Activated CD4-positive, alpha-beta memory T cell treated with anti-CD3 and anti-CD28 coated beads for 36 hours (primary cell): ENCODE measurements around the gene SLCO3A1. TPM values are rescaled to one million over a fixed set of nuclear protein-coding genes. Genes with fewer than 3 reads are reported as not detected.

Experiments
- CTCF ChIA-PET: fragments of 350-600 bp; sonication (Branson Sonifier 250); formaldehyde crosslinking; loops from one replicate; lab custom pipeline; 2021; ENCODE audit warnings: antibody characterized with exemption, inconsistent platforms; lab: Charles Lee
- POLR2A ChIA-PET: fragments of 350-600 bp; sonication (Branson Sonifier 250); formaldehyde crosslinking; loops from one replicate; lab custom pipeline; 2021; ENCODE audit warnings: antibody characterized with exemption; lab: Charles Lee
- DNase-seq: peaks from one replicate; pipeline ENCODE4 v3.0.0-alpha.2; 2020
- H3K27ac Mint-ChIP-seq: one replicate; pipeline ENCODE4 v1.8.0; 2021; ENCODE audit warnings: mixed read lengths
- H3K27me3 Mint-ChIP-seq: one replicate; pipeline ENCODE4 v1.8.0; 2021; ENCODE audit warnings: mixed read lengths
- H3K36me3 Mint-ChIP-seq: one replicate; pipeline ENCODE4 v1.8.0; 2021; ENCODE audit warnings: mixed read lengths
- H3K4me1 Mint-ChIP-seq: one replicate; pipeline ENCODE4 v1.8.0; 2021; ENCODE audit warnings: low read depth, mixed read lengths
- H3K4me3 Mint-ChIP-seq: one replicate; pipeline ENCODE4 v1.8.0; 2021; ENCODE audit warnings: mild to moderate bottlenecking, mixed read lengths
- H3K9me3 Mint-ChIP-seq: one replicate; pipeline ENCODE4 v1.8.0; 2021; ENCODE audit warnings: mixed read lengths
- intact Hi-C: fragments of 100-400 bp; cut with micrococcal nuclease; formaldehyde crosslinking; loops from one replicate; pipeline ENCODE4 v1.15.1; 2023
- total RNA-seq, 2 experiments: library from RNA; stranded (reverse); gene quantifications; one replicate each; pipeline ENCODE4 v1.2.3, GENCODE V29; 2021

The SLCO3A1 gene
- total RNA-seq, 2 experiments from 2014 or later = 10.8 to 12.7 TPM

DNA sequence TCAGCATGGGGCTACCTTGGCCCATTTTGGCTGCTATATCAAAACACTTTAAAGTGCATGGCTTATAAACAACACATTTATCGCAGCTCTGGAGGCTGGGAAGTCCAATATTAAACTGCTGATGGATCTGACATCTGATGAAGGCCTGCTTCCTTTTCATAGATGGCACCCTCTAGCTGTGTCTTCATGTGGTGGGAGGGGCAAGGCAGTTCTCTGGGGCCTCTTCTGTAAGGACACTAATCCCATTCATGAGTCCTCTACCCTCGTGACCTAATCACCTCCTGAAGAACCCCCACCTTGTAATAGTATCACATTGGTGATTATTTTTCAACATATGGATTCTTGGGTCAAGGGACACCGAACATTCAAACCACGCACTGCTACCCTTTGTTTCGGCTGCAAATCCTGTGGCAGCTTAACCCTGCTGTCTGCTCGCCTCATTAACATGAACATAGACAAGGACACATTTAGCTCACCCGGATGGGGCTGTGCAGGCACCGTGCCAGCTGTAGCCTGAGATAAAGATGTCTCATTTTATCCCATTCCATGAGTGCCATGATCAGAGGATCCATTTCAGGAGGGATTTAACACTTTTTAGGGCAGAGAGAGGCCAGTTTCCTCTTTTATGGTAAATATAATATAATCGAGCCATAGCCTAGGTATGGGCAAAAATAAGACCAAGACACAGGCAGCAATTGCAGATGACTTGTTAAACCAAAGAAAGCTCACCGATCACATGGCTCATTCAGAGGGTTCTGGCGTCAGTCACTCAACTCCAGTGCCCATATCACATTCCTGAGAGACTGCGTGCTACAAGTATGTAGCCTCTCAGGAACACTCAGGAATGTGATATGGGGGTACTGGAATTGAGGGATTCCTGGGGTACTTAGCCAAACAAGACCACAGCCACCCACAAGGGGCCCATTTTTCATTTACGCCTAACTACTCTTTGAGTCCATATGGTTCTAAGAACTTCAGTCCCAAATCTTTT is 289.0 kb downstream of the SLCO3A1 start:
- H3K36me3 Mint-ChIP-seq = peaks cover 4% of the 10 kb centered on the region
- DNase-seq = no peak
- no peak overlapping the region for H3K4me3 Mint-ChIP-seq
- CTCF ChIA-PET = no interaction called here
- H3K27ac Mint-ChIP-seq = no peak overlapping the region
- no peaks in the 10 kb centered on the region for H3K4me1 Mint-ChIP-seq
- no peaks in the 10 kb centered on the region for H3K9me3 Mint-ChIP-seq
- intact Hi-C loops = no loop called here
- H3K27me3 Mint-ChIP-seq = no peaks in the 10 kb centered on the region
- POLR2A ChIA-PET = no interaction called here

DNA sequence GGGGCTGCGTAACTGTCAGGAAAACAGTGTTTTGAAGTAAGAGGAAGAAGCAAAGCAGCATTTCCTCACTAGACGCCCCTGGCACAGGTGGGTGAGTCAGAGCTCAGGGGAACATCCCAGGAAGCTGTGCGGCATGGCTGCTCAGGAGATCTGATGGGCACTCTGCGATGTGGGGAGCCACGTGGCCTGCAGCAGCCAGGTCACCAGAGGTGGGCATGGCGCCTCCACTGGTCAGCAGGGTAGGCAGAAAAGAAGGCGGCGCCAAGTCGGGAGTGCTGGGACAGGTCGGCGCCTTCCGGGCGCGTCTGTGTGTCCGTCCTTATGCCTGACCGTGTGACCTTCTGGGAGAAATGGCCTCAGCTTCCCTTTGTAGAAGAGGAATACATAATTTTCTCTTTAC is 290.3 kb downstream of the SLCO3A1 start:
- CTCF ChIA-PET = no interaction called here

DNA sequence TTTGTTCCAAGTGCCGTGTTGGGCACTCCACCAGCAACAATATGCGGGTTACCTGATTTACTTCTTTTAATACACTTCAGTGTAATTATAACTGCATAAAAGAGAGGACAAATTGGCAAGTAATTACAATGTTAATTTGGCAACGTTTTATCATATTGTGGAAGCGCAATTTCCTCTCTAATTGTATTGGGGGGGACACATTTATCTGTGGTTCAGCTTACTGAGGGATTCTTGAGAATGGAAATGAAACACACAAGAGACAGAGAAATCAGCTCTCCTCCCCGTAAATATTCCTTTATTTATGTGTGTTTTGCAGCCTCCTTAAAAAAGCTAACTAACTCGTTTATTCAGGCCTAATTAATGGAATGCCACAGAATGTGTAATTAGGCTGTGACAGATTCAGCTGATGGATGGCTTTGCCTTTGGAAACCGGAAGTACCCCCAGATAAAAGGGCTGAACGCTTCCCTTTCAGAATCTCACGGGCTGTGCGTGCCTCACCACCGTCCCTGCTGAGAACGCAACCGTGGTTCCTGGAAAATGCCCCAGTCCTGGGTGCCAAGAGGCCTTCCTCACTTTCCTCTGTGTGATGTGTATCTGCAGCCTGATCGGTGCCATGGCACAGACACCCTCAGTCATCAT is 293.1 kb downstream of the SLCO3A1 start:
- no peaks in the 10 kb centered on the region for H3K4me1 Mint-ChIP-seq
- no peak for DNase-seq
- no peaks in the 10 kb centered on the region for H3K27me3 Mint-ChIP-seq
- H3K36me3 Mint-ChIP-seq = peaks cover 13% of the 10 kb centered on the region
- no peak overlapping the region for H3K4me3 Mint-ChIP-seq
- intact Hi-C loops = no loop called here
- H3K9me3 Mint-ChIP-seq = no peaks in the 10 kb centered on the region
- H3K27ac Mint-ChIP-seq = no peak overlapping the region
- POLR2A ChIA-PET = no interaction called here
- CTCF ChIA-PET = no interaction called here

More for the DNA sequence above, 290.3 kb downstream of the SLCO3A1 start:
- POLR2A ChIA-PET = no interaction called here
- DNase-seq = no peak
- no peaks in the 10 kb centered on the region for H3K27me3 Mint-ChIP-seq
- no peaks in the 10 kb centered on the region for H3K4me1 Mint-ChIP-seq
- H3K27ac Mint-ChIP-seq = no peak overlapping the region
- H3K4me3 Mint-ChIP-seq = no peak overlapping the region
- no peaks in the 10 kb centered on the region for H3K9me3 Mint-ChIP-seq
- H3K36me3 Mint-ChIP-seq = peaks cover 4% of the 10 kb centered on the region
- intact Hi-C loops = no loop called here

DNA sequence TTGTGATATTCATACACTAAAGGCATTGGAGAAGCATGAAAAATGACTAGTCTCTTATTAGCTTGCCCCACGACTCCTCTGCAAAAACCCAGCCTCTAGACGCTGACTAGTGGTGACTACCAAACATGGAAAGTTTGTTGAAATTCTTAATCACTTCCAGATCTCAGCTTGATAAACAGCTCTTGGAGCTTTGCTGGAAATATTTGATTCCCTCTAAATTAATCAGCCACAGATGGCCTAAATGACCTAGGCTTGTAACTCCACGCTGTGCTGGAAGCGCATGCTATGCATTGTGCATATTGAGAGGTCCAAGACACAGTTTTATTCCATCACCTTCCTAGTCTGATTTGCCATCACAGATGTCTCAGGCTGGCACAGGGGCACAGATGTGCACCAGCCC is 295.5 kb downstream of the SLCO3A1 start:
- CTCF ChIA-PET = no interaction called here
- Mint-ChIP-seq H3K9me3 (no peaks in the 10 kb centered on the region), H3K36me3 (peaks cover 21% of the 10 kb centered on the region), H3K27me3 (no peaks in the 10 kb centered on the region), H3K4me1 (peaks cover 2% of the 10 kb centered on the region), H3K4me3 (no peak overlapping the region), H3K27ac (no peak overlapping the region)
- no peak for DNase-seq
- intact Hi-C loops = no loop called here
- POLR2A ChIA-PET = no interaction called here

DNA sequence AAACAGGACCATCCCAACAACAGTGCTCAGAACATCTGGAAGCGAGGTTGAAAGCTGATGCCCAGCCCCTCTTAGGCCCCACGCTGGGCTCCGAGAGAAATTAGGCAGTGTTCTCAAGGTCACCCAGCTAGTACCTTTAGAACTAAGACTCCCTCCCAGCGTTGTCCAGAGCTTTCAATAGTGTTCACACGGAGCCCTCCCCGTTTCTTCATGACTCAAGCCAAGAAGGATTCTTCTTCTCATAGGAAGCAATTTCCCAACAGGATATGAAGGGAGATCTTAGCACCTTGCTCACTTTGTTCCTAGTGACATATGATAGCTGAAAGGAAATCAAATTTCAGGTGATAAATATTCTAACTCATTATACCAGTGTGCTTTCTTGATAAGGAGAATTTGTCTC is 296.0 kb downstream of the SLCO3A1 start:
- intact Hi-C loops = no loop called here
- Mint-ChIP-seq H3K36me3 (peaks cover 21% of the 10 kb centered on the region), H3K27ac (no peak overlapping the region), H3K27me3 (no peaks in the 10 kb centered on the region), H3K9me3 (no peaks in the 10 kb centered on the region), H3K4me3 (no peak overlapping the region), H3K4me1 (peaks cover 2% of the 10 kb centered on the region)
- no peak for DNase-seq
- POLR2A ChIA-PET = no interaction called here
- CTCF ChIA-PET = no interaction called here

DNA sequence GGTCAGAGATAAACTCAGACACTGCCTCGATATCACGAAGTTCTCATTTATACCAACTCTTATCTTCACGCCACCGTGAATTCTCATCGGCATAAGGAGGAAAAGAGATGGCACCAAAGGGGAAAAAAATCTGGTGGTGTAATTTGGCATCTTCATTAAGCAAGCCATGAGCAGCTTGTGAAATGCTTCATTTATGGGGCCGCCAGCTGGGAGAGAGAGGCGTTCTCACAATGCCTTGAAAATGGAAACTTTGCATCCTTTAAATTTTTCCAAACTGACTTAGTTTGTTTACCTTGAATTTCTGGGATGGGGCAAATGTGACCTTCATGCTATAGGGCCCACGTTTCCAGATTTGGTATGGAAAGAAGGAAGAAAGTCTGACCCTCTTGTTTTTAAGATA is 297.7 kb downstream of the SLCO3A1 start:
- no peak overlapping the region for H3K4me3 Mint-ChIP-seq
- no peak for DNase-seq
- H3K4me1 Mint-ChIP-seq = peaks cover 2% of the 10 kb centered on the region
- no peaks in the 10 kb centered on the region for H3K9me3 Mint-ChIP-seq
- POLR2A ChIA-PET = no interaction called here
- CTCF ChIA-PET = no interaction called here
- peaks cover 18% of the 10 kb centered on the region for H3K36me3 Mint-ChIP-seq
- no peaks in the 10 kb centered on the region for H3K27me3 Mint-ChIP-seq
- no peak overlapping the region for H3K27ac Mint-ChIP-seq
- intact Hi-C loops = loop anchor here (10.0 kb wide), 1 partner anchor 296 kb away; the partner anchor contains the start of gene SLCO3A1

DNA sequence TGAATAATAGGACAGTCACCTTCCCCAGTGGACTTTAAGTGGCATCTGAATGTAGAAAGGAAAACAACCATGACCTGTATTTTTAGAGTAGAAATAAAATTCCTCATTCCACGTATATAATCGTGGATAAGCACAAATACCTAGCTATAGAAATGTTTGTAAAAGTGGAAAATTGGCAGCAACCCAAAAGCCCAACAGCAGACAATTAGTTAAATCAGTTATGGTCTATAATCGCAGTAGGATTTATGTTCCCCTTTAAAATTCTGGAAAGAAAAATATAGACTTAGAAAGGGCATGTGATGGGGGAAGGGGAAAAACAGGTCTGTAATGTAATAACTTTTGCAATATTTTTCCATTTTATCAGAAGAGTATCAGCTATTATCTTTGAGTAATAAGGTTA is 298.2 kb downstream of the SLCO3A1 start:
- Mint-ChIP-seq H3K9me3 (no peaks in the 10 kb centered on the region), H3K36me3 (peaks cover 17% of the 10 kb centered on the region), H3K4me1 (peaks cover 2% of the 10 kb centered on the region), H3K27ac (no peak overlapping the region), H3K27me3 (no peaks in the 10 kb centered on the region), H3K4me3 (no peak overlapping the region)
- POLR2A ChIA-PET = no interaction called here
- intact Hi-C loops = loop anchor here (10.0 kb wide), 1 partner anchor 297 kb away; the partner anchor contains the start of gene SLCO3A1
- no peak for DNase-seq
- CTCF ChIA-PET = no interaction called here

DNA sequence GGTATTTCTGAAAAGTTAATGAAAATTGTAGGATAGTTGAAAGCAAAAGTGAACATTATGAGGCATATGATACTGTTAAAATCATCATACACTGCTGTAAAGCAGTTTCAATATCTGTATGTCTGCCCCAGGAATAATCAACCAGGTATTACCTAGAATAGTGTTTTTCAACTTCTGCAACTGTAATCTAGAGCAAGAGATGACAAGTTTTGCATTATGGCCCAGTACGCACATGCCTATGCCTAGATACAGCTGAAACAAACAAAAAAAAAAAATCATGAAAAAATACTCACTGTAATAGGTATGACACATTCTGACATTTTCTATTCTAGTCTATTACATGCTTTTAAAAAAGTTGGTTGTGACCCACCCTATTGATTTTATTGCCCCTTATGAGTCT is 299.5 kb downstream of the SLCO3A1 start:
- Mint-ChIP-seq H3K4me3 (no peak overlapping the region), H3K9me3 (no peaks in the 10 kb centered on the region), H3K27me3 (no peaks in the 10 kb centered on the region), H3K36me3 (peaks cover 19% of the 10 kb centered on the region), H3K27ac (no peak overlapping the region), H3K4me1 (peaks cover 5% of the 10 kb centered on the region)
- ChIA-PET POLR2A (no interaction called here), CTCF (no interaction called here)
- DNase-seq = no peak
- intact Hi-C loops = loop anchor here (10.0 kb wide), 1 partner anchor 298 kb away; the partner anchor contains the start of gene SLCO3A1

DNA sequence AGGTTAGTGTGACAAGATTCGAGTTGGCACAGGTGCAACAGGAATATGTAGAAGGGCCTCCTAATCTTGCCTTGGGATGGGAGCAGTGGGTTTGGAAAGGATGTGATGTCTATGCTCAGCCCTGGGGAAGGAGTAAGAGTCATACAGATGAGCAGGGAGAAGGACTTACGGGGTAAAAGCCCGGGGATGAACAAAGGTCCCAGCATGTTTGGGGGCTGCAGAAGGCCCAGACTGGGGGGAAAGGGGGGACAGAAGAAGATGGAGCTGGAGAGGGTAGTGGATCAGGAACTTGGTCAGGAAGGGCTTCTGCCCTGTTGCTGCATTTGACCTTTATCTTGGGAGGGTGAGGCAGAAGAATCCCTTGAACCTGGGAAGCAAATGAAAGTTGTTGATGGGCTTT is 300.1 kb downstream of the SLCO3A1 start:
- Mint-ChIP-seq H3K4me1 (peaks cover 11% of the 10 kb centered on the region), H3K4me3 (no peak overlapping the region), H3K36me3 (peaks cover 19% of the 10 kb centered on the region), H3K27me3 (no peaks in the 10 kb centered on the region), H3K9me3 (no peaks in the 10 kb centered on the region), H3K27ac (no peak overlapping the region)
- ChIA-PET CTCF (no interaction called here), POLR2A (no interaction called here)
- no peak for DNase-seq
- intact Hi-C loops = loop anchor here (10.0 kb wide), 1 partner anchor 299 kb away; the partner anchor contains the start of gene SLCO3A1

DNA sequence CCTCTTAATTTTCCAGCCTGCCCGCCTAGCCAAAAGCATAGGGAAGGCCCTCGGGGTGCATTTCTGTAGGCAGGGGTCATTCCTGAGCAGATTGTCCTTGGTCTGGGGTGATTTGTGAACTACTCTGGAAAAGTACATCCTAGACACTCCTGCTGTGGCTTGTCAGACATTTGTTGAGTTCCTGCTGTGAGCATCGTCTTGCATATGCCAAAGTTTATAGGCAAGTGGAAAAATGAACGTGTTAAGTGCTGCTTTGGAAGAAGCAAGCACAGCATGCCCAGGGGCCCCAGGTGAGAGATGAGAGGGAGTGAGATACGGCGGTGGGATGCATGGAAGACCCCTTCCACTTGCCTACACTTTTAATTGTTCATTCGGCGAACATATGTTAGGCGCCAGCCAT is 302.4 kb downstream of the SLCO3A1 start:
- no peak overlapping the region for H3K4me3 Mint-ChIP-seq
- no peaks in the 10 kb centered on the region for H3K9me3 Mint-ChIP-seq
- no peak for DNase-seq
- no peaks in the 10 kb centered on the region for H3K27me3 Mint-ChIP-seq
- peaks cover 18% of the 10 kb centered on the region for H3K4me1 Mint-ChIP-seq
- H3K27ac Mint-ChIP-seq = no peak overlapping the region
- intact Hi-C loops = loop anchor here (10.0 kb wide), 1 partner anchor 301 kb away; the partner anchor contains the start of gene SLCO3A1
- POLR2A ChIA-PET = no interaction called here
- peaks cover 9% of the 10 kb centered on the region for H3K36me3 Mint-ChIP-seq
- CTCF ChIA-PET = no interaction called here

DNA sequence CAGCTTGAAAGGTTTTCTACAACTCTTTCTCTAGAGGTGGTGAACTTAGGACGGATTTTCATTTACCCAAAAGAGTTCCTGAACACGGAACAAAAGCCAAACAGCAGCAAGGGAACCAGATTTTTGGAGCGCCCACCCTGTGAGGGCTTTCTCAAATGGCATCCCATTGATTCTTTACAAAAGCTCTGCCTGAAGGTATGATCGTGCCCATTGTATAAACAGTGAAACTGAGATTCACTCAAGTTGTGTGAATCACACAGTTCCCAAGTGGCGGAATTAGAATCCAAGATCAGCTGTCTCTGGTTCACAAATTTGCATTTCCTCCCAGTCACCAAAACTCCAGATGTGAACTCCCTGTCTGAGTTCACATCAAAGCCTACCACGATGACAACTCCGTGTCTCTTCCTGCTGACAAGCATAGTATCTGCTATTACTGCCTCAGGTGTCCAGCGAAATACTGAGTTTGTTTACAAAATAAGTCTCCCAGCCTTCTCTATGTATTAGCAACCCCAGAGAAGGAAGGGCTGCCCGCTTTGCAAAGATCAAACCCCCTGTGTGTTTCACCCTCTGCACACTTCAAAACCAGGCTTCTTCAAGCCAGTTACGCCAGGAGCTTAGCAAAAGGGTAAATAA is 304.3 kb downstream of the SLCO3A1 start:
- H3K4me1 Mint-ChIP-seq = peaks cover 19% of the 10 kb centered on the region
- POLR2A ChIA-PET = no interaction called here
- H3K36me3 Mint-ChIP-seq = peaks cover 7% of the 10 kb centered on the region
- H3K9me3 Mint-ChIP-seq = no peaks in the 10 kb centered on the region
- no peak for DNase-seq
- intact Hi-C loops = loop anchor here (2.0 to 10.0 kb wide), 2 partner anchors 63 to 303 kb away; partner anchors contain the start of gene SLCO3A1
- no peaks in the 10 kb centered on the region for H3K27me3 Mint-ChIP-seq
- H3K4me3 Mint-ChIP-seq = no peak overlapping the region
- CTCF ChIA-PET = interaction anchor here (1.1 kb wide), 1 partner anchor 308 kb away, joined by 3 read pairs; no protein-coding TSS in a partner anchor
- no peak overlapping the region for H3K27ac Mint-ChIP-seq

DNA sequence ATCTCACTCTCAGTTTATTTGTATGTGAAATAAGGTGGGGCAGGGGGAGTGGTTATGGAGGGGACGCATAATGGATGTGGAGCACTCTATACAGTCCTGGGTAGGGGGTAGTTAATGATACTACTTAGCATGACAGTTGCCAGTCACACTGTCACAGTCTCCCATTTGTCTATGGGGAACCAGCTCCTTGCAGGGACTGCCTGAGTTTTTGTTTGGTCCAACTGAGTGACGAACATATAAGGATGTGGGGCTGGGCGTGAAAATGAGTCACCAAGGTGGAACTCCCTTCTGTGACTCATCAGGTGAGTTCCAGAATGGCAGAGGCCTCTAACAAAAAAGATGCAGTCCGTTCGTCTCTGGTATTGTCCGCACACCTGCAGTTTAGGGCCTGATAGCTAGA is 304.9 kb downstream of the SLCO3A1 start:
- Mint-ChIP-seq H3K4me3 (no peak overlapping the region), H3K27ac (no peak overlapping the region), H3K9me3 (no peaks in the 10 kb centered on the region), H3K36me3 (peaks cover 6% of the 10 kb centered on the region), H3K27me3 (no peaks in the 10 kb centered on the region), H3K4me1 (peaks cover 19% of the 10 kb centered on the region)
- ChIA-PET CTCF (interaction anchor here (1.1 kb wide), 1 partner anchor 308 kb away, joined by 3 read pairs; no protein-coding TSS in a partner anchor), POLR2A (no interaction called here)
- peak; percentile 74 for DNase-seq
- intact Hi-C loops = loop anchor here (2.0 to 10.0 kb wide), 2 partner anchors 64 to 304 kb away; partner anchors contain the start of gene SLCO3A1
